ENCODE results near the gene RGS17. TPM values are rescaled to one million over a fixed set of nuclear protein-coding genes. Genes with fewer than 3 reads are reported as not detected.

Gene RGS17
- total and polyA plus RNA-seq, 2 of the 13 experiments (the other 11 are each of a cell fraction or from before 2014, with no cell fraction given): 0.04 TPM; not detected in 1

DNA sequence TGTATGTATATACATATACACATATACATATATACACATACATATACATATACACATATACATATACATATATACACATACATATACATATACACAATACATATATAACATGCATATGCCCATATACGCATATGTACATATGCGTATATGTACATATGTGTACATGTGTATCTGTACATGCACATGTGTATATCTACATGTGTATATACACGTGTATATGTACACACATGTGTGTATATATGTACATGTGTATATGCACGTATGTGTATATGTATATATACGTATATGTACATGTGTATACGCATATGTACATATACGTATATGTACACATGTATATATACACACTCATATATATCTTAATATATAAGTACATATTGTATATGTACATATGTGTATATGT is 60.3 kb downstream of the RGS17 start:
- H3K36me3 ChIP-seq (replicated peaks in 1 of 2; ENCODE audit: control insufficient read depth in 1 of 2, insufficient read depth in 2 of 2, low read length in 2 of 2): no peaks in the 10 kb centered on the region
- no peaks in the 10 kb centered on the region for H3K79me2 ChIP-seq (ENCODE audit: insufficient read depth, low read length)
- no peaks in the 10 kb centered on the region for H3K4me1 ChIP-seq (ENCODE audit: insufficient read depth, low read length)
- no peak overlapping the region for H3K9ac ChIP-seq (ENCODE audit: insufficient read depth, low read depth, low read length)
- no peak for FAIRE-seq
- no peak overlapping the region for H3K27ac ChIP-seq (ENCODE audit: extremely low read length, insufficient read depth, low read length)
- ChIA-PET CTCF (ENCODE audit: low intra/inter-chr PET ratio, low total read pairs) (no interaction called here), POLR2A (no interaction called here)
- ATAC-seq: no peak
- BruUV-seq (replicated peaks): no TSS peak
- H3K9me3 ChIP-seq (ENCODE audit: low read length): no peaks in the 10 kb centered on the region
- in situ Hi-C loops (cut with HindIII; ENCODE audit: extremely low pct_ligation_motif_present, low pct_unique_long_range_greater_than_20kb) (no loop called here), intact Hi-C loops (cut with micrococcal nuclease; ENCODE audit: unreplicated experiment) (no loop called here)
- H3K27me3 ChIP-seq (ENCODE audit: control insufficient read depth in 1 of 2, insufficient read depth in 2 of 2, low read length in 2 of 2): no peaks in the 10 kb centered on the region
- no peak for DNase-seq (ENCODE audit: low spot score)
- no peak overlapping the region for H2AFZ ChIP-seq (ENCODE audit: low read length)
- no peak overlapping the region for H3K4me2 ChIP-seq (ENCODE audit: low read depth, low read length)
- no peak overlapping the region for H3K4me3 ChIP-seq (replicated peaks in 1 of 3; ENCODE audit: insufficient read depth in 1 of 3, low read depth in 2 of 3, low read length in 3 of 3)
- WGBS (ENCODE audit: low lambda C conversion rate): 69% methylated on average over 7 of the region's 7 CpGs
- no peaks in the 10 kb centered on the region for H4K20me1 ChIP-seq (ENCODE audit: insufficient read depth, low read length)
- TF ChIP-seq, protein P1, sequence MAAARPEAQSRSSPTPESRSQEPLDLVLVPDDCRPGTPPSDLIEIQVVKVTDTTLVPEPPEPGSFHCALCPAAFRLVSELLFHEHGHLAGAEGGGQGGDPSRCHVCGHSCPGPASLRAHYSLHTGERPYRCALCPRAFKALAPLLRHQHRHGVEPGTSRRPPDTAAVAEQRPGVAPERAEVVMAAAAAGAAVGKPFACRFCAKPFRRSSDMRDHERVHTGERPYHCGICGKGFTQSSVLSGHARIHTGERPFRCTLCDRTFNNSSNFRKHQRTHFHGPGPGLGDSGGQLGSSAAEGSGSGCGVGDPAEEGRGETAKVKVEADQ (CRISPR knock-in tag; IDR thresholded peaks at IDR 0.05; ENCODE audit: borderline replicate concordance): no peak
- TF ChIP-seq ZNF724P (CRISPR knock-in tag; IDR thresholded peaks at IDR 0.05; ENCODE audit: borderline replicate concordance): no peak
- peak; percentile 92 for TF ChIP-seq MNT (IDR thresholded peaks at IDR 0.05)

DNA sequence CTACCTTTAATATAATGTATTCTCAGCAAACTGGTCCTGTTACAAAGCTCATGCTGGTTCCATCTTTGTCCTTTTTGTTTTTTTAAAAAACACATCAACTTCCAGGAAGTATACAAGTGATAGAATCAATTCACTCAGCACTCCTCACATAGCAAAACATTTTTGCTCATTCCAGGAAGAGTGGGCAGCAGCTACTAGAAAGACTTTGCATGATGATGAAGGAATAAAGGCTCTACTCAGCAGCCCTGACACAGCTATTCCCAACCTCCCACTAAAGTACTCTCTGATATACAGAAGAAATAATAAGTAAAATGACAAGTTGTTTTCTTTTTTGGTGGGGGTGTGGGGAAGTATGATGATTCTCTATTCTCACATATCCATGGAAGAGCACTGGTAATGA is 61.2 kb downstream of the RGS17 start:
- no peak overlapping the region for H3K4me3 ChIP-seq (replicated peaks in 1 of 3; ENCODE audit: insufficient read depth in 1 of 3, low read depth in 2 of 3, low read length in 3 of 3)
- no peaks in the 10 kb centered on the region for H4K20me1 ChIP-seq (ENCODE audit: insufficient read depth, low read length)
- in situ Hi-C loops (cut with HindIII; ENCODE audit: extremely low pct_ligation_motif_present, low pct_unique_long_range_greater_than_20kb): no loop called here
- DNase-seq (ENCODE audit: low spot score): no peak
- intact Hi-C loops (cut with micrococcal nuclease; ENCODE audit: unreplicated experiment): no loop called here
- no peak overlapping the region for H3K27ac ChIP-seq (ENCODE audit: extremely low read length, insufficient read depth, low read length)
- H3K27me3 ChIP-seq (ENCODE audit: control insufficient read depth in 1 of 2, insufficient read depth in 2 of 2, low read length in 2 of 2): no peaks in the 10 kb centered on the region
- no peaks in the 10 kb centered on the region for H3K79me2 ChIP-seq (ENCODE audit: insufficient read depth, low read length)
- no peak overlapping the region for H3K4me2 ChIP-seq (ENCODE audit: low read depth, low read length)
- BruUV-seq (replicated peaks): no TSS peak
- no peaks in the 10 kb centered on the region for H3K36me3 ChIP-seq (replicated peaks in 1 of 2; ENCODE audit: control insufficient read depth in 1 of 2, insufficient read depth in 2 of 2, low read length in 2 of 2)
- no peak overlapping the region for H2AFZ ChIP-seq (ENCODE audit: low read length)
- H3K4me1 ChIP-seq (ENCODE audit: insufficient read depth, low read length): no peaks in the 10 kb centered on the region
- FAIRE-seq: no peak
- H3K9me3 ChIP-seq (ENCODE audit: low read length): no peaks in the 10 kb centered on the region
- CTCF ChIA-PET (ENCODE audit: low intra/inter-chr PET ratio, low total read pairs): no interaction called here
- no peak for ATAC-seq
- POLR2A ChIA-PET: no interaction called here
- no peak overlapping the region for H3K9ac ChIP-seq (ENCODE audit: insufficient read depth, low read depth, low read length)
- TF ChIP-seq ZNF773 (CRISPR knock-in tag; IDR thresholded peaks at IDR 0.05; ENCODE audit: borderline replicate concordance): no peak
- no peak for TF ChIP-seq ZNF850 (CRISPR knock-in tag; conservative IDR thresholded peaks at IDR 0.05)
- TF ChIP-seq KLF16 (CRISPR knock-in tag; IDR thresholded peaks at IDR 0.05): no peak
- TF ChIP-seq ZNF792 (CRISPR knock-in tag; IDR thresholded peaks at IDR 0.05): no peak
- no peak for TF ChIP-seq REXO4 (CRISPR knock-in tag; IDR thresholded peaks at IDR 0.05; ENCODE audit: borderline replicate concordance)
- TF ChIP-seq, protein P2, sequence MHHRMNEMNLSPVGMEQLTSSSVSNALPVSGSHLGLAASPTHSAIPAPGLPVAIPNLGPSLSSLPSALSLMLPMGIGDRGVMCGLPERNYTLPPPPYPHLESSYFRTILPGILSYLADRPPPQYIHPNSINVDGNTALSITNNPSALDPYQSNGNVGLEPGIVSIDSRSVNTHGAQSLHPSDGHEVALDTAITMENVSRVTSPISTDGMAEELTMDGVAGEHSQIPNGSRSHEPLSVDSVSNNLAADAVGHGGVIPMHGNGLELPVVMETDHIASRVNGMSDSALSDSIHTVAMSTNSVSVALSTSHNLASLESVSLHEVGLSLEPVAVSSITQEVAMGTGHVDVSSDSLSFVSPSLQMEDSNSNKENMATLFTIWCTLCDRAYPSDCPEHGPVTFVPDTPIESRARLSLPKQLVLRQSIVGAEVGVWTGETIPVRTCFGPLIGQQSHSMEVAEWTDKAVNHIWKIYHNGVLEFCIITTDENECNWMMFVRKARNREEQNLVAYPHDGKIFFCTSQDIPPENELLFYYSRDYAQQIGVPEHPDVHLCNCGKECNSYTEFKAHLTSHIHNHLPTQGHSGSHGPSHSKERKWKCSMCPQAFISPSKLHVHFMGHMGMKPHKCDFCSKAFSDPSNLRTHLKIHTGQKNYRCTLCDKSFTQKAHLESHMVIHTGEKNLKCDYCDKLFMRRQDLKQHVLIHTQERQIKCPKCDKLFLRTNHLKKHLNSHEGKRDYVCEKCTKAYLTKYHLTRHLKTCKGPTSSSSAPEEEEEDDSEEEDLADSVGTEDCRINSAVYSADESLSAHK (CRISPR knock-in tag; IDR thresholded peaks at IDR 0.05; ENCODE audit: borderline replicate concordance): no peak
- TF ChIP-seq SP140L (CRISPR knock-in tag; IDR thresholded peaks at IDR 0.05; ENCODE audit: borderline replicate concordance): no peak
- TF ChIP-seq ZNF550 (CRISPR knock-in tag; IDR thresholded peaks at IDR 0.05; ENCODE audit: borderline replicate concordance): no peak
- TF ChIP-seq, protein P3, sequence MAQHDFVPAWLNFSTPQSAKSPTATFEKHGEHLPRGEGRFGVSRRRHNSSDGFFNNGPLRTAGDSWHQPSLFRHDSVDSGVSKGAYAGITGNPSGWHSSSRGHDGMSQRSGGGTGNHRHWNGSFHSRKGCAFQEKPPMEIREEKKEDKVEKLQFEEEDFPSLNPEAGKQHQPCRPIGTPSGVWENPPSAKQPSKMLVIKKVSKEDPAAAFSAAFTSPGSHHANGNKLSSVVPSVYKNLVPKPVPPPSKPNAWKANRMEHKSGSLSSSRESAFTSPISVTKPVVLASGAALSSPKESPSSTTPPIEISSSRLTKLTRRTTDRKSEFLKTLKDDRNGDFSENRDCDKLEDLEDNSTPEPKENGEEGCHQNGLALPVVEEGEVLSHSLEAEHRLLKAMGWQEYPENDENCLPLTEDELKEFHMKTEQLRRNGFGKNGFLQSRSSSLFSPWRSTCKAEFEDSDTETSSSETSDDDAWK (CRISPR knock-in tag; IDR thresholded peaks at IDR 0.05): no peak
- no peak for TF ChIP-seq FOXJ3 (CRISPR knock-in tag; IDR thresholded peaks at IDR 0.05; ENCODE audit: borderline replicate concordance)
- TF ChIP-seq ZNF607 (CRISPR knock-in tag; IDR thresholded peaks at IDR 0.05; ENCODE audit: borderline replicate concordance): no peak
